Prostate gland (tissue), 2 donors: ENCODE measurements around the gene KRCC1. TPM values are rescaled to one million over a fixed set of nuclear protein-coding genes. Genes with fewer than 3 reads are reported as not detected.
"Not testable (repeated sequence)": the region's sequence is repeated elsewhere in the genome, so short reads cannot be mapped to it uniquely, and the experiment has no call there.

Experiments
- DNase-seq: peaks from one replicate; pipeline ENCODE4 v3.0.0-alpha.2; 2019; ENCODE audit warnings: low spot score
- H3K27ac ChIP-seq, 2 donors: fragments of 200-600 bp; sonication (generic); 2 replicates each; pipeline ENCODE4 v1.5.1; 2017 to 2019
- H3K27me3 ChIP-seq: fragments of 200-600 bp; sonication (generic); replicated peaks from 2 replicates; pipeline ENCODE4 v1.5.1; 2019; ENCODE audit not compliant: insufficient read depth
- H3K36me3 ChIP-seq, 2 donors: fragments of 200-600 bp; sonication (generic); 1 replicate in 1 of 2; 2 replicates in 1 of 2; pipeline versions ENCODE4 v1.5.1 to v1.8.1; 2017 to 2019
- H3K4me1 ChIP-seq: fragments of 200-600 bp; sonication (generic); replicated peaks from 2 replicates; pipeline ENCODE4 v1.5.1; 2019
- H3K4me3 ChIP-seq, 2 donors: fragments of 200-600 bp; sonication (generic); 2 replicates each; pipeline ENCODE4 v1.5.1; 2017 to 2019
- H3K9me3 ChIP-seq: fragments of 200-600 bp; sonication (generic); 2 replicates; pipeline ENCODE4 v1.5.1; 2017
- CTCF ChIP-seq, 4 experiments: fragments of 200-600 bp in 2 of 4; fragments of 450-650 bp in 2 of 4; sonication (generic) in 2 of 4; IDR thresholded peaks; 1 replicate in 3 of 4; 2 replicates in 1 of 4; pipeline ENCODE4 v1.5.1; 2016 to 2019; ENCODE audit warnings: antibody characterized with exemption in 4 of 4, mild to moderate bottlenecking in 2 of 4, moderate library complexity in 2 of 4
- POLR2A ChIP-seq: fragments of 450-650 bp; IDR thresholded peaks from one replicate; pipeline ENCODE4 v1.6.1; 2016; ENCODE audit warnings: antibody characterized with exemption, mild to moderate bottlenecking
- POLR2AphosphoS5 ChIP-seq: sonication (generic); formaldehyde crosslinking; IDR thresholded peaks from one replicate; pipeline ENCODE4 v1.6.1; 2017; ENCODE audit warnings: antibody characterized with exemption
- WGBS: methylation state at CpG from one replicate; pipeline ENCODE4 v1.1.5; 2018; 5-methylcytosine and 5-hydroxymethylcytosine counted together
- intact Hi-C: fragments of 100-400 bp; cut with DNase I; formaldehyde crosslinking; loops from one replicate; pipeline ENCODE4 v1.14.2; 2022
- total RNA-seq, 2 donors: library from RNA; depleted of rRNA; stranded (reverse); fragments of >200 nt; gene quantifications; one replicate each; pipeline ENCODE4 v1.1.0, GENCODE V29; 2016

Gene KRCC1
- total RNA-seq, 2 donors from 2014 or later = 18.7 to 36.6 TPM

- no peak overlapping the region for H3K4me3 ChIP-seq
- H3K27ac ChIP-seq = no peak overlapping the region
- no peaks in the 10 kb centered on the region for H3K36me3 ChIP-seq
- WGBS = 64% methylated on average over 3 of the region's 3 CpGs
- no peaks in the 10 kb centered on the region for H3K9me3 ChIP-seq
- no peaks in the 10 kb centered on the region for H3K27me3 ChIP-seq
- TF ChIP-seq CTCF (IDR thresholded peaks at IDR 0.05) (no peak), POLR2A (no peak), POLR2AphosphoS5 (no peak)
- no peak for DNase-seq
- intact Hi-C loops = no loop called here
- no peaks in the 10 kb centered on the region for H3K4me1 ChIP-seq
Measured at GRCh38 chr2:88019985-88020384, 35.6 kb downstream of the KRCC1 start.

- Histone ChIP-seq H3K27ac (no peak overlapping the region), H3K4me1 (no peaks in the 10 kb centered on the region), H3K36me3 (no peaks in the 10 kb centered on the region), H3K4me3 (no peak overlapping the region), H3K9me3 (no peaks in the 10 kb centered on the region), H3K27me3 (no peaks in the 10 kb centered on the region)
- DNase-seq = no peak
- TF ChIP-seq POLR2AphosphoS5 (no peak), POLR2A (no peak), CTCF (IDR thresholded peaks at IDR 0.05) (no peak)
- intact Hi-C loops = no loop called here
- 90% methylated on average over 5 of the region's 6 CpGs for WGBS
Measured at GRCh38 chr2:88018909-88019308, 36.7 kb downstream of the KRCC1 start.

DNA sequence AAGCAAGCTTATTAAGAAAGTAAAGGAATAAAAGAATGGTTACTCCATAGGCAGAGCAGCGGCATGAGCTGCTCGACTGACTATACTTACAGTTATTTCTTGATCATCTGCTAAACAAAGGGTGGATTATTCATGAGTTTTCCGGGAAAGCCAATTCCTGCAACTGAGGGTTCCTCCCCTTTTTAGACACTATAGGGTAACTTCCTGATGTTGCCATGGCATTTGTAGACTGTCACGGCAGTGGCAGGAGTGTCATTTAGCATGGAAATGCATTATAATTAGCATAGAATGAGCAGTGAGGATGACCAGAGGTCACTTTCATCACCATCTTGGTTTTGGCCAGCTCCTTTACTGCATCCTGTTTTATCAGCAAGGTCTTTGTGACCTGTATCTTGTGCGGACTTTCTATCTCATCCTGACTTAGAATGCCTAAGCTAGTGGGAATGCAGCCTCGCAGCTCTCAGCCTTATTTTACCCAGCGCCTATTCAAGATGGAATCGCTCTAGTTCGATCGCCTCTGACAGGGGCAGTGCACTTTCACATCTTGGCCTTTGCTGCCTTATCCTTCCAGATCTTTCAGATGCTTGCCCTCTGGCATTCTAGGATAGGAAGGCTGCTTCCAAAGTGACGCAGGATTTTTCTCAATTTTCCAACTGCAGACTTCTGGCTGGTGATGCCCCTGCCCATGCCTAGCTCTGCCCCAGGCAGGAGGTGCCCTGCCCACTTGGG, 37.3 kb downstream of the KRCC1 start:
- intact Hi-C loops, H3K9me3 ChIP-seq, H3K27ac ChIP-seq, H3K4me3 ChIP-seq, H3K27me3 ChIP-seq, H3K36me3 ChIP-seq, DNase-seq, H3K4me1 ChIP-seq: not testable (repeated sequence)
- 91% methylated on average over 11 of the region's 11 CpGs for WGBS

DNA sequence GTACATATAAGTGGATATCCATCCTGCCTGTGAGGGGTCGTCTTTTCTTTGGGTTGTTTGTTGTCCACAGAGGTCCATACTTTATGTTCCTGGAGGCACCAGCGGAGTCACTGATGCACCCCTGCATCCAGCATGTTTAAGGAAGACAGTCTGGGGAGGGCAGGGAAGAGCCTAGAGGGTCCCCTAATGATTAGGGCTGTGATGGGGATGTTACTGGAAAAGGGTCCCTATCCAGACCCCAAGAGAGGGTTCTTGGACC, 37.9 kb downstream of the KRCC1 start:
- H3K36me3 ChIP-seq, H3K4me1 ChIP-seq, H3K9me3 ChIP-seq, intact Hi-C loops, DNase-seq, H3K27ac ChIP-seq, H3K27me3 ChIP-seq: not testable (repeated sequence)
- peak overlapping the region in 1 of 2 donors; percentile 42 for H3K4me3 ChIP-seq
- WGBS = 82% methylated on average over 2 of the region's 2 CpGs

DNA sequence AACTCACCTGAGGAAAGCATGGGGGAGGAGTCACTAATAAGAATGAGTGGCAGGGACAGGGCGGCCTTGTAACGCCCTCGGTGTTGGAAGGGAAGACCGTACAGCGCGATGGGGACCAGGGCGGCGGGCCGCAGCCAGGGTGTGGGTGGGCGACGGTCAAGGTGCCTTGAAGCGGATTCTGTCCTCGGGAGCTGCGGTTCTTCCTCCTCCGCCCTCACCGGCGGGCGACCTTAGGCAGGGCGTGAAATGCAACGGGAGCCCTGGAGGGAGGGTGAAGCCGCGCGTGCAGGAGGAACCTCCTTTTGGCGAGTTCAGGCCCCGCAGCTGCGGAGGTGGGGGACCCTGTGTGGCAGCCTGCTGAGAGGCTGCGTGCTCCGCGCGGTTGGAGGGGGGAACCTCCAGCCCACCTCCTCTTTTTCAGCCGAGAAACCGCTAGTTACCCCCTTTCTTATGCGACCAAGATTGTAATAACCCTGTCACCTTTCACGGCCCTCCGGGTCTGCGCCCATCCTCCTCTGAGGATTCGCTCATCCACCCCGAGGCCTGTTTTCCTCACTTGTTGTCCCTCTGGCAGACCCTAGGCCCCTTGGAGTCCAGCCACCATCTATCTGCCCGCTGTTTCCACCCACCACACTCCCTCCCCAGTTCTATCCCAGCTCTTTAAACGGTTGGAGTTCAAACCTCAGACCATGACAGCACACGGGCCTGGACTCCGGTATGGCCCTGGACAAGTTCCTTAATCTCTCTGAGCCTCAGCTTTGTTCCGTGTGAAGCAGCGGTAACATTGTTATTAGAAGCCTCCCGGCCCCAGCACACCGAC, 38.4 kb downstream of the KRCC1 start:
- TF ChIP-seq CTCF (IDR thresholded peaks at IDR 0.05) (no peak), POLR2A (no peak), POLR2AphosphoS5 (no peak)
- Histone ChIP-seq H3K4me1 (no peaks in the 10 kb centered on the region), H3K36me3 (no peaks in the 10 kb centered on the region), H3K27me3 (no peaks in the 10 kb centered on the region), H3K4me3 (peak overlapping the region; percentile 42 to 47), H3K27ac (peak overlapping the region; percentile 74 to 79), H3K9me3 (no peaks in the 10 kb centered on the region)
- peak; percentile 54 for DNase-seq
- intact Hi-C loops = no loop called here
- 20% methylated on average over 42 of the region's 46 CpGs for WGBS
